Erythroblast (primary cell): ENCODE data around the gene ANKRD13B.

Experiments used
- DNase-seq, 2 experiments: peaks; one replicate each; lab custom pipeline; 2025; lab: John Stamatoyannopoulos, UW
- GATA1 ChIP-seq: IDR thresholded peaks from 2 replicates; pipeline ENCODE4 v1.6.1; 2011; ENCODE audit warnings: low read depth, mild to moderate bottlenecking, control low read depth, low read length, moderate library complexity
- POLR2A ChIP-seq: IDR thresholded peaks from 2 replicates; pipeline ENCODE4 v1.6.1; 2011; ENCODE audit warnings: mild to moderate bottlenecking, low read length

Gene ANKRD13B

GRCh38 chr17:29663155-29663554 is 70.2 kb downstream of the ANKRD13B start:
- TF ChIP-seq POLR2A (no peak), GATA1 (no peak)
- peak in 1 of 2 experiments; percentile 40 for DNase-seq
